HG03025 (cell line): ENCODE results near the gene COL3A1.

Experiments used
- ATAC-seq: cut with Tn5 transposase; IDR thresholded peaks from one replicate; pipeline ENCODE4 v1.9.1; 2021; ENCODE audit warnings: mild to moderate bottlenecking, moderate library complexity; ENCODE audit not compliant: unreplicated experiment, low FRiP score

Gene COL3A1

DNA sequence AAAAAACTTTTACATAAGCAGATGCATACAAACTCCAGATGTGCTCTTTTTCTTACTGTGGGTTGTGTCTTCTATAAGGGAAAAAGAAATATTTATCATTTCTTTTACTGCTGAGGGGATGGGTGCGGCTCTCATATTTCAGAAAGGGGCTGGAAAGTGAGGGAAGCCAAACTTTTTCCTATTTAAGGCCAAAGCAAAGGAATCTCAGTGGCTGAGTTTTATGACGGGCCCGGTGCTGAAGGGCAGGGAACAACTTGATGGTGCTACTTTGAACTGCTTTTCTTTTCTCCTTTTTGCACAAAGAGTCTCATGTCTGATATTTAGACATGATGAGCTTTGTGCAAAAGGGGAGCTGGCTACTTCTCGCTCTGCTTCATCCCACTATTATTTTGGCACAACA lies at the start of gene COL3A1:
Gene COL3A1 (plus strand): TSS at position 210 of the 400 bp plus-strand sequence. CDS start 117 bp downstream, at position 327.
- no peak for ATAC-seq

DNA sequence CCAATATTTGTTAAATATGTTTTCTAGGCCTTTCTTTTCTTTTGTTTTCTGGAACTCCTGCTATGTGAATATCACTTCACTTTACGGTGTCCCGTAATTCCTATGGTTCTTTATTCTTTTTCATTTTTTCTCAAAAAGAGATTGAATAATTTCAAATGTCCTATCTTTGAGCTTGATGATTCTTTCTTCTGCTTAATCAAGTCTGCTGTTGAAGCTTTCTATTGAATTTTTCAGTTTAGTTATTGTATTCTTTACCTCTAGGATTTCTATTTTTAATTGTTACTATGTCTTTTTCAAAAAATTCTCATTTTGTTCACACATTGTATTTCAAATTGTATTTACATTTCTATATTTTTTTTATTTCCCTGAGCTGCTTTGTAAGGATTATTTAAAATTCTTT lies 45.5 kb upstream of the COL3A1 start:
- ATAC-seq = no peak

- no peak for ATAC-seq
Measured at GRCh38 chr2:188931361-188931760, 42.8 kb upstream of the COL3A1 start.

- no peak for ATAC-seq
Measured at GRCh38 chr2:188937228-188938220, 36.6 kb upstream of the COL3A1 start.

- no peak for ATAC-seq
Measured at GRCh38 chr2:188940171-188940570, 34.0 kb upstream of the COL3A1 start.

- ATAC-seq = no peak
Measured at GRCh38 chr2:188944442-188944841, 29.7 kb upstream of the COL3A1 start.

GRCh38 chr2:188949046-188949818 lies 24.9 kb upstream of the COL3A1 start:
- ATAC-seq = no peak

GRCh38 chr2:188952901-188953300 lies 21.3 kb upstream of the COL3A1 start:
- no peak for ATAC-seq

- no peak for ATAC-seq
Measured at GRCh38 chr2:188956290-188956689, 17.9 kb upstream of the COL3A1 start.

DNA sequence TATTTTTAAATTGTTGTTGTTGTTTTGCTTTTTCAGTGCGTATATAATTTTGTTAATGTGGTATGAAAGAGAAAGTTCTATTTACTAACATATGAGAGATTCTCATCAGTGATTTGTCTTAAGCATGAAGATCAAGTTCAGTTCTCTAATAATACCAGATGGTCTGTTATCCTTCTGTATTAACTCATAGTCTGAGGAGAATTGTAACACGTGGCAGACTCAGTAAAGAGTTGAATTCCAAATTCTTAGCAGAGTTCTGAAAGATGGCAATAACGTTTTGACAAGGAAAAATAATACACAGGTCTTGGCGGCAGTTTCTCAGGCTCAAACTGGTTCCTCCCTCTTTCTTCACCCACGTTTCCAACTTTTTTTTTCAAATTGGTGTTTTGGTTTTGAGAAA lies 17.2 kb upstream of the COL3A1 start:
- ATAC-seq = no peak

- no peak for ATAC-seq
Measured at GRCh38 chr2:188957646-188958045, 16.5 kb upstream of the COL3A1 start.

DNA sequence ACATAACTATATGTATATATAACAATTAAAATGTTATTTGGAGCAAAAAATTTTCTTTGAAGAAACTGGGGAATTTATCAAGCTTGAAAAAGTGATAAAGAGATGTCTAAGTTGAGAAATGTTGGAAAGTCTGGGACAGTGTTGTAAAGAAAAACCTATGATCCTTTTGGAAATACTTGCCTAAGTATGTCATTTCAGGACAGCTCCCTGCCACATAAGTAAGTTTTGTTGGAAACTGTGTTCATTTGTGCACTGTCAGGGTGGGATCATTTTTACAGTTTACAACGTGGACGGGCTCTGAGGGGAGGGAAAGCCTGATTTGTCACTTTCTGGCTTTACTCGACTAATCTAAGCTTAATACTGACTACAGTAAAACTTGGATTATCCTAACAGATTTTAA lies 10.4 kb upstream of the COL3A1 start:
- no peak for ATAC-seq

GRCh38 chr2:188964976-188965546 lies 9.1 kb upstream of the COL3A1 start:
- no peak for ATAC-seq

GRCh38 chr2:188965563-188965962 lies 8.6 kb upstream of the COL3A1 start:
- no peak for ATAC-seq

DNA sequence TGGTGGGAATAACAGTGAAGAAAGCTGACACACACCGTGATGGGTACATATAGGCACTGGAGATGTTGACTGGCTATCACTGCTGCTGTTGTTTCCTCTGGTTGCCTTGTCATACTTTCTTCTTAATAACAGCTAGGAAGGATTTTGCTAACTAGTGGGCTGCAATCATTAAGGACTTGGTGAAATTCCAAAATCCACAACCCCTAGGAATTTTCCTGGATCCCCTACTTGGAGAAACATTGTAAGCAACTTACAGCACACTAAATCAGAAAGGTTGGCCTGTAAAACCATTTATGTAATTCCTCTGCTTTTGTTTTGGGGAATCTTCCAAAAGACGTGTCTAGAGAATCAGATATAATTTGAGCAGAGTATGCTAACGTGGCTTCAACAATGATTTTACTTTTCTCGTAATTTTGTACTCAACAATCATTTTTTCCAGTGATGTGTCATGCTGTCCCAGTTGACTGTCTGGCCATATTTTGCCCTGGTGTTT lies 8.0 kb upstream of the COL3A1 start:
- no peak for ATAC-seq

- ATAC-seq = no peak
Measured at GRCh38 chr2:188966728-188967440, 7.3 kb upstream of the COL3A1 start.

GRCh38 chr2:188969236-188969635 lies 4.9 kb upstream of the COL3A1 start:
- no peak for ATAC-seq

DNA sequence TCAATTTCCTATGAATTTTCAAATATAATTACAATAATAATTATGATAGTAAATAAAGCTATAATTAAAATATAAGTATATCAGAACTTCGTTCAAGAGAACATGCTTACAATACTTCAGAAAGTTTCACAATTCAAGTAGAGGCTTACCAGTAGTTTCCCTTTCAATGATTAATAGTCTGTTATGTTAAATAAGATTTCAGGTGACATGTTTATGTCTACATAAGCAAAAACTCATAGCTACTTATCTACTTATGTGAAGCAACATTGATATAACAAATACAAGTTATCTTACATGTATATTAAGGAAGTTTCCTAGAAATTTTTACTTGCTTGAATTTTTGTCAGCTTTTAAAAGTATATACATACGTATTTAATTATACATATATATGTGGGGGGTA lies 4.5 kb upstream of the COL3A1 start:
- no peak for ATAC-seq

GRCh38 chr2:188970211-188970610 lies 4.0 kb upstream of the COL3A1 start:
- no peak for ATAC-seq

GRCh38 chr2:188971432-188971861 lies 2.7 kb upstream of the COL3A1 start:
- no peak for ATAC-seq
